ES-I3 (cell line): ENCODE results near the gene NADK2.

Experiments
- H3K36me3 ChIP-seq: 2 replicates; pipeline ENCODE4 v1.6.1; 2013; ENCODE audit warnings: mild to moderate bottlenecking, low read length, control low read depth, moderate library complexity; ENCODE audit not compliant: insufficient read depth
- H3K4me1 ChIP-seq: 2 replicates; pipeline ENCODE4 v1.6.1; 2013; ENCODE audit warnings: mild to moderate bottlenecking, control low read depth, low read length; ENCODE audit not compliant: insufficient read depth
- H3K9ac ChIP-seq: 2 replicates; pipeline ENCODE4 v1.6.1; 2013; ENCODE audit warnings: low read depth, mild to moderate bottlenecking, low read length, moderate library complexity
- H3K9me3 ChIP-seq: 2 replicates; pipeline ENCODE4 v1.6.1; 2013; ENCODE audit warnings: mild to moderate bottlenecking, low read length, moderate library complexity; ENCODE audit not compliant: control insufficient read depth, insufficient read depth

NADK2 gene

DNA sequence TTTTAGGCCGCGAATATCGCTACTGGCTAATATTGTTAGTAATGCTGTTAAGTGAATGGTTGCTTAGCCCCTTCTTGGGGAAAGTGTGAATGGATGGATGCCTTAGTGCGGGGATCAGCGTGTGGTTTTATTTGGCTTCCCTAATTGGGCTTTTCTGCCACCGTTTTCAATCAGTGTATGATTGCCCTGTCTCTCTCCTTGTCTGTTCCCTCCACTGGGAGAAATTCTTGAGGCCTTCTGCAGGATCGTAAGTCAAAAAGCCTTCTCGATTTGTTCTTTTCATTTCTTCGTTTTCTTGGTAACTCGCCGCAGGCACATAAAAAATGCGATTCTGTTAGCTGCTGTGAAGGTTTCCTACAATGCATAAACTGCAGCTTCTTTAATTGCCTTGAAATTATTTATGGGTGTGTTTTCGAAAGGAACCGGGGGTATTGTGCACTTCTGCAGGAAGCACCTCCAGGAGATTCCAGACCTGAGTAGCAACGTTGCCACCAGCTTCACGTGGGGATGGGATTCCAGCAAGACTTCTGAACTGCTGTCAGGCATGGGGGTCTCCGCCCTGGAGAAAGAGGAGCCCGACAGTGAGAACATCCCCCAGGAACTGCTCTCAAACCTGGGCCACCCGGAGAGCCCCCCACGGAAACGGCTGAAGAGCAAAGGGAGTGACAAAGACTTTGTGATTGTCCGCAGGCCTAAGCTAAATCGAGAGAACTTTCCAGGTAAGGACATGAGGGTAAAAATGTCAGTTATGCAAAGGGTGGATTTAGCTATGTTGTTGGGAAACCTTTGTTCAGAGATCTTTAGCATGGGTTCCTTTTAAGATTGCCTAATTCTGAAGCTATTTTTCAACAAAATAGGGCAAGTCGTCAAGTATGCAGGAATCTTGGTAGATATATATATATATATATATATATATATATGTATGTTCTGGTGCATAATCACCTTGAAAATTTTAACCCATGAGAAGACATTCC, 89.1 kb downstream of the NADK2 start:
- H3K9ac ChIP-seq: peak overlapping the region; percentile 98
- no peaks in the 10 kb centered on the region for H3K9me3 ChIP-seq
- 0 out of 2 replicates have a peak, but pooled peaks cover 3% of the 10 kb centered on the region for H3K4me1 ChIP-seq
- H3K36me3 ChIP-seq: peaks cover 7% of the 10 kb centered on the region

DNA sequence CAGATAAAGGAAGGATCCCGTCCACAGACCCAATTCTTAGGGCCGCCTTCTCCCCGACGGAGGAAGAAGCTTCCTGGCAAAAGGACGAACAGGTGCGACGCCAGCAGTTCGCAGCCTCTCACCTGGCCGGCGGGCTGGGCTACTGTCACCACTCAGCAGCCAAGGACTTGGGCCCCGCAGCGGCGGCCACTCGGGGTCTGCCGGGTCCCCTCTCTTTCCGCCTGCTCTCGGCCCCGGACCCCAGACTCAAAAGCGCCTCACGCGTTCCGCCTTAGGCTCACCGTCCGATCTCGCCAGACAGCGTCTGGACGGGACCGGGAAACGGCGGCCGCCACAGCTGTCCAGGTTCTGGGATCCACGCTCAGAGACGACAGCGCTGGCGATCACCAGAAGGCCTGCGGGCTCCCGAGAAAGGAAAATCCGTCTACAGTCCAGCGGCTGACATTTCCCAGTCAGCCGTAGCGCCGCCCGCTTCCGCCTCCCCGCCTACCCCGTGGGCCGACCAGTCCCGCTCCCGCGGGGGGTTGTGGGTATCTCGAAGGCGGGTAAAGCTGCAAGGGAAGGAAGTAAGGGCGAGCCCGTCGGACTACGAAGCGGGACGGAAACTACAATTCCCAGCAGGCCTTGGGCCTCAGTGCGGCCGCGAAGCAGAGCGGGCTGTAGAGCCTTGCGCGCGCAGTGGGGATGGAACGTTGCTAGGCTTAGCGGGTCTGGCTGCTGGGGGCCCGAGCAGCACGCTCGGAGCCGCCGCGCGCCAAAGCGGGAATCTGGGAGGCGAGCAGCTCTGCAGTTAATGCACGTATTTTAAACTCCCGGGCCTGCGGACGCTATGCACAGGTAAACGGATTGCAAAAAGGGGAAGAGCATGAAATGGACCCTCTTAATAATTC, 90.0 kb downstream of the NADK2 start, which contains the start of the genes LMBRD2 and SKP2:
Gene LMBRD2, minus strand, starts transcription at position 454 of the 890 bp plus-strand sequence. CDS start 8,538 bp downstream, outside the sequence.
Gene SKP2, plus strand, starts transcription at position 678 of the 890 bp plus-strand sequence. Its CDS starts 152 bp downstream, at position 830.
- Histone ChIP-seq H3K4me1 (0 out of 2 replicates have a peak, but pooled peaks cover 3% of the 10 kb centered on the region), H3K9ac (peak within 1 kb of the TSS; percentile 98), H3K9me3 (no peaks in the 10 kb centered on the region), H3K36me3 (peaks cover 5% of the 10 kb centered on the region)

DNA sequence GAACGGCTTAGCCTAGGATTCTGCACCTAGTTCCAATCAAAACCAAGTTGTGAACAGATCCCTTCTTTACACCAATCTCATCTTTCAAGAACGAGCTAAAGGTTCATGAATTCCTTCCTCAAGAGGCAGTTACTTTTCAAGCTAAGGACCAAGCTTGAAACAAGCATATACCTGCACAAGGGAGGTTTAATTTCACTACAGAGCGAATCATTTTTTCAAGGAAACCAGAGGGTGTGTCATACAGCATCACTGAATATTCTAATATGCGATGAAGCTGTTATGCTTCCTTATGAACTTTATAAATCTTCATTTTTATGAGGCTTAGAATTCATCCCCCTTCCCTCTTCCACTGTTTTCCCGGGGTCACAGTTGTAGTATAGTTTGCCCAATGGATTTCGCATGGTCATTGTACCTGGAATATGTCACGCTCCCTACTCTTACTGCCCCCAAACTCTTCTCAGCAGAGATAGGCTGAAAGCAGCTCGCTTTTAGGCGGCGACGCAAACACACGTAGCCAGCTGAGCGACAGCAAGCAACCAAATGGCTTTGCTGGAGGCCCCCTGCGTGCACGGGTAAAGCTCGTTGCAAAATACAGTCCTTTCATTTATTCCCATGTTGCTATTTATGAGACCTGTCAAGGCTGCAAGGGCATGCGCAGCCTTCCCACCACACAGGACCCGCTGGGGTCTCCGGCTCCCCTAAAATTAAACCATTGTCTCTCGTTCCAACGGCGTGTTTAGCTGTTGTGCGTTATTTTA, 90.9 kb downstream of the NADK2 start:
- H3K9me3 ChIP-seq: no peaks in the 10 kb centered on the region
- H3K9ac ChIP-seq: peak overlapping the region; percentile 98
- H3K4me1 ChIP-seq: 0 out of 2 replicates have a peak, but pooled peaks cover 3% of the 10 kb centered on the region
- H3K36me3 ChIP-seq: no peaks in the 10 kb centered on the region; the same call in 1 of the 2 replicates

- 0 out of 2 replicates have a peak, but pooled peaks cover 3% of the 10 kb centered on the region for H3K4me1 ChIP-seq
- H3K9me3 ChIP-seq: no peaks in the 10 kb centered on the region
- no peak overlapping the region for H3K9ac ChIP-seq
- H3K36me3 ChIP-seq: no peaks in the 10 kb centered on the region
These were observed 94.0 kb downstream of the NADK2 start for GRCh38 chr5:36147681-36148080.

DNA sequence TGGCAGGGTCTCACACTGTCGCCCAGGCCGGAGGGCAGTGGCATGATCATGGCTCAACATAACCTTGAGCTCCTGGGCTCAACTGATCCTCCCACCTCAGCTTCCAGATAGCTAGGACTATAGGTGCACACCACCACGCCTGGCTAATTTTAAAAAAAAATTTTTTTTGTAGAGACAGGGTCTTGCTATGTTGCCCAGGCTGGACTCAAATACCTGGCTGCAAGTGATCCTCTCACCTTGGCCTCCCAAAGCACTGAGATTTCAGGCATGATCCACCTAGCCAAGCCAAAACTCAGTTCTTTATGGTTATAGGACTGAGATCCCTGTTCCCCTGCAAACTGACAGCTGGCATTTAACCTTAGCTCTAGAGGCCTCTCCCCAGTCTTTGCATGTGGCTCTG, 95.3 kb downstream of the NADK2 start:
- no peaks in the 10 kb centered on the region for H3K36me3 ChIP-seq
- no peaks in the 10 kb centered on the region for H3K9me3 ChIP-seq
- H3K9ac ChIP-seq: no peak overlapping the region
- H3K4me1 ChIP-seq: 0 out of 2 replicates have a peak, but pooled peaks cover 3% of the 10 kb centered on the region

- Histone ChIP-seq H3K9me3 (no peaks in the 10 kb centered on the region), H3K4me1 (no peaks in the 10 kb centered on the region), H3K9ac (no peak overlapping the region), H3K36me3 (no peaks in the 10 kb centered on the region)
These were observed 96.4 kb downstream of the NADK2 start for GRCh38 chr5:36145311-36145710.
